Immature natural killer cell (primary cell): ENCODE results near the gene TXNDC17. TPM values are rescaled to one million over a fixed set of nuclear protein-coding genes. Genes with fewer than 3 reads are reported as not detected.
A peak's percentile ranks its signal among the peaks of the same experiment; 100 is the strongest.
"Not testable (repeated sequence)": the region's sequence is repeated elsewhere in the genome, so short reads cannot be mapped to it uniquely, and the experiment has no call there.

Experiments used
- DNase-seq, 3 donors: peaks; one replicate each; pipeline ENCODE4 v3.0.0; 2022; ENCODE audit warnings: mixed read lengths in 1 of 3
- H3K27ac Mint-ChIP-seq, 6 donors: one replicate each; pipeline ENCODE4 v1.8.0; 2020; ENCODE audit warnings: mixed read lengths in 6 of 6, mild to moderate bottlenecking in 5 of 6, inconsistent platforms in 4 of 6, moderate library complexity in 3 of 6
- H3K27me3 Mint-ChIP-seq, 3 donors: one replicate each; pipeline ENCODE4 v1.8.0; 2020 to 2021; ENCODE audit warnings: low read depth in 3 of 3, mild to moderate bottlenecking in 3 of 3, mixed read lengths in 3 of 3, moderate library complexity in 3 of 3, inconsistent platforms in 1 of 3
- H3K36me3 Mint-ChIP-seq, 3 donors: one replicate each; pipeline ENCODE4 v1.8.0; 2020; ENCODE audit warnings: mixed read lengths in 3 of 3, inconsistent platforms in 2 of 3, mild to moderate bottlenecking in 2 of 3
- H3K4me1 Mint-ChIP-seq, 2 donors: one replicate each; pipeline ENCODE4 v1.8.0; 2020; ENCODE audit warnings: inconsistent platforms in 2 of 2, mild to moderate bottlenecking in 2 of 2, mixed read lengths in 2 of 2, moderate library complexity in 1 of 2
- H3K4me3 Mint-ChIP-seq, 5 donors: one replicate each; pipeline ENCODE4 v1.8.0; 2020; ENCODE audit warnings: mild to moderate bottlenecking in 5 of 5, mixed read lengths in 5 of 5, inconsistent platforms in 3 of 5, moderate library complexity in 3 of 5
- H3K9me3 Mint-ChIP-seq, 6 donors: one replicate each; pipeline ENCODE4 v1.8.0; 2020; ENCODE audit warnings: mild to moderate bottlenecking in 6 of 6, mixed read lengths in 6 of 6, inconsistent platforms in 4 of 6, moderate library complexity in 3 of 6
- polyA plus RNA-seq, 3 donors: library from polyadenylated mRNA; unstranded; fragments of 300-500 nt; fragmentation: Illumina TruSeq; gene quantifications; one replicate each; pipeline ENCODE4 v1.2.3, GENCODE V29; 2021

TXNDC17 gene
- polyA plus RNA-seq, 3 donors from 2014 or later = 79.2 to 111 (median 107) TPM

DNA sequence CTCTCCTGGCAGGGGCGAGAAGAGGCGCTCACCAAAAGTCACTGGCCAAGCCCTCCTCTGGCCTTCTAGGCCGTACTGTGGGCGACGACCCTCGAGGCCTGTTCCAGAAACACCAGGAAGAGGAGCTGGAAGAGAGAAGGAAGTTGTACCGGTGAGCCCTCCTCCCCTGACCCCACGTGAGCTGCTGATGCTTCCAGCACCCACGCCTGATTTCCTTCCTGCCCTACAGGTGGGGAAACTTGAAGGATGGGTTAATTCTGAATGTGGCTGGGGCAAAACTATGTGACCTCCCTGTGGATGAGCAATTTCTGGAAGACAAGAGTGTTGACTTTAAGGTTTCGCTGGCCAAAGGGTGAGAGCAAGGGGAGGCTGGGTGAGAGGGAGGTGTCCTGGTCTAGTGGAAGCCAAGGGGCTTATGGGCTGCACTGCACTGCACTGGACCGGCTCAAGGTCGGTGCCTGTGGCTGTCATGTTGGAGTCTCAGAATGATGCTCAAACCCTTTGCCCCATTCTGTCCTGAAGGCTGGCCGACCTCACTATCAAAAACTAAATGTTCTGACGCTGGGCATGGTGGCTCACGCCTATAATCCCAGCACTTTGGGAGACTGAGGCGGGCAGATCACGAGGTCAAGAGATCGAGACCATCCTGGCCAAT is 16.9 kb downstream of the TXNDC17 start:
- DNase-seq = no peak
- peaks cover 0 to 3% (median 0%) of the 10 kb centered on the region in 6 donors for H3K9me3 Mint-ChIP-seq
- H3K27ac Mint-ChIP-seq = no peak overlapping the region
- H3K4me1 Mint-ChIP-seq = peaks cover 9 to 16% of the 10 kb centered on the region in 2 donors
- peaks cover 17 to 46% (median 21%) of the 10 kb centered on the region in 3 donors for H3K27me3 Mint-ChIP-seq
- H3K36me3 Mint-ChIP-seq = peaks cover 0 to 6% (median 4%) of the 10 kb centered on the region in 3 donors
- H3K4me3 Mint-ChIP-seq = peak overlapping the region in 4 of 5 donors; percentile 25 to 63 (median 52)

DNA sequence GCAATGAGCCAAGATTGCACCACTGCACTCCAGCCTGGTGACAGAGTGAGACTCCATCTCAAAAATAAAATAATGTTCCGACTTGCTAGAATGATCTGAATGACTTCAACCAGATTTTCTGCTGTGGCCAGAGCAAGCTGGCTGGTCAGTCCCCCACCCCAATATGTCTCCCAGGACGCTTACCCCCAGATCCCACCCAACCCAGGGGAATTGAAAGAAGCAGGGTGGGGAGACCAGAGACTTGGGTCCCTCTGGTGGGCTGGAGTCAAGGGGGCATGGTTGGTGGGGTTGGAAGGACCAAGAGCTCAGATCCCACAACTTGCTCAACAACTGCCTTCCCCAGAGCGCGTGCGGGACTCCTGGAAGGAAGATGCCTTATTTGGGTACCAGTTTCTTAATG is 17.6 kb downstream of the TXNDC17 start:
- H3K4me3 Mint-ChIP-seq, H3K4me1 Mint-ChIP-seq, H3K27ac Mint-ChIP-seq, H3K9me3 Mint-ChIP-seq, DNase-seq, H3K36me3 Mint-ChIP-seq: not testable (repeated sequence)
- H3K27me3 Mint-ChIP-seq = peaks cover 14 to 47% (median 21%) of the 10 kb centered on the region in 3 donors

DNA sequence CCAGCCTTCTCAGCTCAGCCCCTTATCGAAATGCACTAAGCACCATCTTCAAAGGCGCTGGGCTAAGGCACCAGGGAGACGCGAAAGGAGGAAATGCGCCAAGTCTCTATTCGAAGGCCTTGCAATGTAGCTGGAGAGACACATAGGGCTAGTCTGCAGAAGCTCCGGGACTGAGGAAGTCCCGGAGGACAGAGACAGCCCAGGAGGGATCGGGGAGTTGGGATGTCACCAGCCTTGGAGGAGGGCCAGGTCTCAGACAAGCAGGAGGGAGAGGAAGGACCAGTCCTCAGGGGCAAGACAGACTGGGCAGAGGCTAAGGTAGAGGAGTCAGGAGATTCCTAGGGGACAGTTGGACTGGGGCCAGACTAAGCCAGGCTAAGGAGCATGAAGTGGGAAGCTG is 19.2 kb downstream of the TXNDC17 start:
- peaks cover 0 to 3% (median 0%) of the 10 kb centered on the region in 6 donors for H3K9me3 Mint-ChIP-seq
- no peak overlapping the region for H3K4me3 Mint-ChIP-seq
- H3K36me3 Mint-ChIP-seq = peaks cover 0 to 6% (median 0%) of the 10 kb centered on the region in 3 donors
- H3K4me1 Mint-ChIP-seq = peaks cover 3 to 9% of the 10 kb centered on the region in 2 donors
- peaks cover 10 to 39% (median 11%) of the 10 kb centered on the region in 3 donors for H3K27me3 Mint-ChIP-seq
- no peak overlapping the region for H3K27ac Mint-ChIP-seq
- DNase-seq = no peak

DNA sequence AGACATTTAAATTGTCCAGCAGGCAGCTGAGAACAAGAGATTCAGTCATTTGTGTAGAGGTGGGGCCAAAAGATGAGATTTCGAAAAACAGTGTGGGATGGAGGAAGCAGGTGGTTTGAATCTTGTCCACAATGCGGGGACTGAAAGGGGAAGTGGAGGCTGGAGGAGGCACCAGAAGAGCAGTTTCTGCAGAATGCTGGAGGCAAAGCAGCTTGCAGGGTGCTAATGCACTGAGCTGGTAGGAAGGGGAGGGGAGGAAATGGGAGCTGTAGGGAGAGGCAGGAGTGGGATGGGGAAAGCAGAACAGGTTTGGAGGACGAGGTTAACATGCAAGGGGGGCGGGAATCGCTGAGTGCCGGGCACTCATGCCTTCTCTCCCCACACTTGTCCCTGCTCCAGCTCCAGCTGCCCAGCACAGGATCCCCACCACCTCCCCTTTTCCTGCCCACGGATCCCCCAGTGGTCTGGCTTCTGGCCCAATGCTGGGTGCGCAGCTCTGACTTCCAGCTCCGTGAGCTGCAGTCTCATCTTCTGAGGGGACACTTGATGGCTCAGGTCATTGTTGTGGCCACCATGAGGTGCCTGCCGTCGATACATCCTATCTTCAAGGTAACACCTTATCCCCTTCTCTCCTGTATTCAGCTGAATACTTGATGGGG is 20.1 kb downstream of the TXNDC17 start:
- no peak for DNase-seq
- H3K27me3 Mint-ChIP-seq = peaks cover 9 to 33% (median 10%) of the 10 kb centered on the region in 3 donors
- no peak overlapping the region for H3K4me3 Mint-ChIP-seq

DNA sequence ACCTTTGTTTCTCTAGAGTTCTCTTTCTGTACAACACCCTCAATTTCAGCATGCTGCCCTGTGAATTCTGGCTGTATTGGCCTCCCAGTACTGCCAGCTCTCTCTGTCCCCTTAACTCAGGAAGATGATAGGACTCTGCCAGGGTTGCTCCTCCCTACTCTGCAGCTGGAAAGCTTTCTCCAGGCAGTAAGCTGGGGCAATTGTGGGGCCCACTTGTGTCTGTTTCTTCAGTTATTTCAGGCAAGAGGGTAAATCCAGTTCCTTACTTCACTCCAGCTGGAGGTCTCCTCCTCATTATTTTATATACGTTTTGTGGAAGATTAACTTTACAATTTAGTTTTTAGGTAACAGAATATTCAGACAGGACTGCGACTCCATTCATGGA is 20.6 kb downstream of the TXNDC17 start:
- no peak for DNase-seq
- H3K36me3 Mint-ChIP-seq = peaks cover 0 to 3% (median 0%) of the 10 kb centered on the region in 3 donors
- H3K27me3 Mint-ChIP-seq = peaks cover 10 to 30% (median 11%) of the 10 kb centered on the region in 3 donors
- peaks cover 0 to 1% of the 10 kb centered on the region in 2 donors for H3K4me1 Mint-ChIP-seq
- no peak overlapping the region for H3K4me3 Mint-ChIP-seq
- H3K27ac Mint-ChIP-seq = no peak overlapping the region
- H3K9me3 Mint-ChIP-seq = peaks cover 0 to 3% (median 0%) of the 10 kb centered on the region in 6 donors

More for the DNA sequence above, 20.1 kb downstream of the TXNDC17 start:
- Mint-ChIP-seq H3K4me1 (peaks cover 3 to 4% of the 10 kb centered on the region in 2 donors), H3K36me3 (peaks cover 0 to 3% (median 0%) of the 10 kb centered on the region in 3 donors), H3K27ac (peak overlapping the region in 1 of 6 donors; percentile 12), H3K9me3 (peaks cover 0 to 3% (median 0%) of the 10 kb centered on the region in 6 donors)

DNA sequence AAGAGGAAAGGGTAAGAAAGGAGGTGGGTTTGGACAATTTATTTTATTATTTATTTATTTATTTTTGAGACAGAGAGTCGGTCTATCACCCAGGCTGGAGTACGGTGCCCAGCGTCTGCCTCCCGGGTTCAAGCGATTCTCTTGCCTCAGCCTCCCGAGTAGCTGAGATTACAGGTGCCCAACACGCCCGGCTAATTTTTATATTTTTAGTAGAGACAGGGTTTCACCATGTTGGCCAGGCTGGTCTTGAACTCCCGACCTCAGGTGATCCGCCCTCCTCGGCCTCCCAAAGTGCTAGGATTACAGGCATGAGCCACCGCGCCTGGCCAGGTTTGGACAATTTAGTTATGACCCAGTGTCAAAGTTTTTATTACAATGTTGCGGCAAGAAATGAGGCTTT is 22.3 kb downstream of the TXNDC17 start:
- DNase-seq, H3K27ac Mint-ChIP-seq, H3K4me1 Mint-ChIP-seq, H3K4me3 Mint-ChIP-seq, H3K36me3 Mint-ChIP-seq, H3K9me3 Mint-ChIP-seq: not testable (repeated sequence)
- peaks cover 8 to 30% (median 12%) of the 10 kb centered on the region in 3 donors for H3K27me3 Mint-ChIP-seq

DNA sequence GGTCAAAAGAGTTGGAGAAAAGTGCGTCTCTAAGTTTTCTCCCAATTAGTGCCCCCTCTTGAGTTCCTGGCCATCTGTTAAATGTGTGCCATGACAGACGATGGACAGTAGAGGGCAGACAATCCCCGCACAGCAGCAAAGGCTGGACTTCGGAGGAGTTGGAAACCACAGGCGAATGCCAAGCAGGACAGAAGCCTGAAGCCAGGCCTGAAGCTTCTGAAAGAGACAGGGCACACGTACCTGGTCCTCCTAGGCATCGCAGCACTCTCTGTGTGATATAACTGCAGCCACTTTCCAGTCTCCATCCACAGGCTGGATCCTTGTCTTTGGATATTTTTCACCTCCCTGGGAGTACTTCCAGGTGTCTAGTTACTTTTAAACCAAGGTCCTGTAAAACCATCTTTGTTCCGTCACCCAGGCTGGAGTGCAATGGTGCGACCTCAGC is 25.2 kb downstream of the TXNDC17 start:
- Mint-ChIP-seq H3K9me3 (no peaks in the 10 kb centered on the region), H3K4me1 (no peaks in the 10 kb centered on the region), H3K27ac (no peak overlapping the region), H3K4me3 (no peak overlapping the region), H3K36me3 (peaks cover 0 to 3% (median 0%) of the 10 kb centered on the region in 3 donors), H3K27me3 (peaks cover 8 to 19% (median 14%) of the 10 kb centered on the region in 3 donors)
- DNase-seq = peak; percentile 44 to 46 (median 44)

DNA sequence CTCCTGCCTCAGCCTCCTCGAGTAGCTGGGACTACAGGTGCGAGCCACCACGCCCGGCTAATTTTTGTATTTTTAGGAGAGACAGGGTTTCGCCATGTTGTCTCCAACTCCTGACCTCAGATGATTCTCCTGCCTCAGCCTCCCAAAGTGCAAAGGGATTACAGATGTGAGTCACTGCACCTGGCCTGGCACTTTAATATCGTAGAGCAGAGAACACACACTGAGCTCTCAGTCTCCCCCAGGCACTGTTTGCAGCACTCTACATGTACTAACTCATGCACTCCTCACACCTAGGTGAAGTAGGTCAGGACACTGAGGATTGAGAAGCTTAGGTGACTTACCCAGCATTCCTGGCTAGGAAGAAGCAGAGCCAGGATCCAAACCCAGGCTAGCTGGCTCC is 25.7 kb downstream of the TXNDC17 start:
- DNase-seq = no peak
- Mint-ChIP-seq H3K9me3 (no peaks in the 10 kb centered on the region), H3K4me3 (no peak overlapping the region), H3K4me1 (no peaks in the 10 kb centered on the region), H3K27ac (no peak overlapping the region), H3K27me3 (peaks cover 10 to 15% (median 14%) of the 10 kb centered on the region in 3 donors), H3K36me3 (peaks cover 0 to 3% (median 0%) of the 10 kb centered on the region in 3 donors)

DNA sequence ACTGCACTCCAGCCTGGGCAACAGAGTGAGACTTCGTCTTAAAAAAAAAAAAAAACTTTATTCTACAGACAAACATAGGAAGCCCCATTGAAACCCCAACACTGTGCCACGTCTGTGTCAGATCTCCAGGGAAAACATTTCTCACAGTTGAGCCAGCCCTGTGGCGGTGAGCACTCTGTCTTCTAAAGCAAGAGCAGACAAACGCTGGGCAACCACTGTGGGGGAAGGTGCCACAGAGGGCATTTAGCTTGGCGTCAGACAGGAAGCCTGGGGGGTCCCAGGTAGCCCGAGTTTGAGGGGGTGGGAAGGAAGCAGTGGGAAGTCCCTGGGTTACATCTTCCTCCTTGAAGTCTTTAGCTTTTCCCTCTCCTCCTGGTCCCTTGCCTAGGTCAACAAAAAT is 26.7 kb downstream of the TXNDC17 start:
- Mint-ChIP-seq H3K9me3 (no peaks in the 10 kb centered on the region), H3K4me1 (no peaks in the 10 kb centered on the region), H3K4me3 (no peak overlapping the region), H3K36me3 (peaks cover 0 to 3% (median 0%) of the 10 kb centered on the region in 3 donors), H3K27ac (no peak overlapping the region), H3K27me3 (peaks cover 8 to 13% (median 11%) of the 10 kb centered on the region in 3 donors)
- DNase-seq = no peak

DNA sequence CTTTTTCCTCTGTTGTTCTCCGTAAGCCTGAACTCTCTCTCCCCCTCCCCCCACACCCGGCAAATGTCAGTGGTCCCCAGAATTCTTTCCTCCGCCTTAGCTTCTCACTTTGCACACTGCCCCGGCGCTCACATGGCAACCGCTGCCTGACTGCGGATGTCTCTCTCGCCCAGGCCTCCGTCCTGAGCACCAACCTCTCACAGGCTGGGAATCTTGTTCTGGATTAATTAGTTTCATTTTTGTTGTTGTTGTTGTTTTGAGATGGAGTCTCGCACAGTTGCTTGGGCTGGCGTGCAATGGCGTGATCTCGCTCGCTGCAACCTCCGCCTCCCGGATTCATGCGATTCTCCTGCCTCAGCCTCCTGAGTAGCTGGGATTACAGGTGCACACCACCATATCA is 27.4 kb downstream of the TXNDC17 start:
- H3K9me3 Mint-ChIP-seq = no peaks in the 10 kb centered on the region
- H3K27me3 Mint-ChIP-seq = peaks cover 6 to 14% (median 9%) of the 10 kb centered on the region in 3 donors

DNA sequence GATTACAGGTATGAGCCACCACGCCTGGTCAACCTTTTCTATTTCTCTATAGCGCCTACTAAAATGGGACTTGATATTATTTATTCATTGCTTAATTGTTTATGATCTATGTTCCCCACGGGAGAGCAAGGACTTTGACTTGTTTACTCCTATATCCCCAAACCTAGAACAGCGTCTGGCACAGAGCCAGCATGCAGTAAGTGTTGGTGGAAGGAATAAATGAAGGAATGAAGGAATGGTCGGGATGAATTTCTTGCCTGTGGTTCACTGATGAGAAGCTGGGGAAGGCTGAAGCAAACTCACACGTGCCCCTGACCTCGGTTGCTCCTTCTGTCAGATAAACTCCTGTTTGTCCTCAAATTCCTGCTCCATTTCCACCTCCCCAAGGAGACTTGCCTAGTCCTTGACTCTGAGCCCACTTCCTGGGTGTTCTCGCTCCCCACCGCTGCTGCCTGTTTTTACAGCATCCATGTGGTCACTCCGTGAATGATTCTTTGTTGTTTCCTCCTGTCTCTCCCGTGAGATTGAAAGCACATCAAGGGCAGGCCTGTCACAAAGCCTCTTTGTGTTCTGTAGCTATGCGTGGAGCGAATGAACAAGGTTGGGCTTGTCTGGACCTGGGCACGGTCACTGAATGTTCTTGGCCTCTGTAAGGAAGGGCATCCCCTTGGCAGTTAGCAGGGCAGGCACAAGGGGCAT is 28.0 kb downstream of the TXNDC17 start:
- Mint-ChIP-seq H3K27ac (no peak overlapping the region), H3K4me1 (no peaks in the 10 kb centered on the region), H3K4me3 (no peak overlapping the region), H3K9me3 (no peaks in the 10 kb centered on the region), H3K36me3 (peaks cover 0 to 3% (median 0%) of the 10 kb centered on the region in 3 donors), H3K27me3 (peaks cover 6 to 14% (median 9%) of the 10 kb centered on the region in 3 donors)
- DNase-seq = no peak

More for the DNA sequence above, 27.4 kb downstream of the TXNDC17 start:
- Mint-ChIP-seq H3K27ac (no peak overlapping the region), H3K36me3 (peaks cover 0 to 3% (median 0%) of the 10 kb centered on the region in 3 donors), H3K4me3 (no peak overlapping the region), H3K4me1 (no peaks in the 10 kb centered on the region)
- DNase-seq = no peak

DNA sequence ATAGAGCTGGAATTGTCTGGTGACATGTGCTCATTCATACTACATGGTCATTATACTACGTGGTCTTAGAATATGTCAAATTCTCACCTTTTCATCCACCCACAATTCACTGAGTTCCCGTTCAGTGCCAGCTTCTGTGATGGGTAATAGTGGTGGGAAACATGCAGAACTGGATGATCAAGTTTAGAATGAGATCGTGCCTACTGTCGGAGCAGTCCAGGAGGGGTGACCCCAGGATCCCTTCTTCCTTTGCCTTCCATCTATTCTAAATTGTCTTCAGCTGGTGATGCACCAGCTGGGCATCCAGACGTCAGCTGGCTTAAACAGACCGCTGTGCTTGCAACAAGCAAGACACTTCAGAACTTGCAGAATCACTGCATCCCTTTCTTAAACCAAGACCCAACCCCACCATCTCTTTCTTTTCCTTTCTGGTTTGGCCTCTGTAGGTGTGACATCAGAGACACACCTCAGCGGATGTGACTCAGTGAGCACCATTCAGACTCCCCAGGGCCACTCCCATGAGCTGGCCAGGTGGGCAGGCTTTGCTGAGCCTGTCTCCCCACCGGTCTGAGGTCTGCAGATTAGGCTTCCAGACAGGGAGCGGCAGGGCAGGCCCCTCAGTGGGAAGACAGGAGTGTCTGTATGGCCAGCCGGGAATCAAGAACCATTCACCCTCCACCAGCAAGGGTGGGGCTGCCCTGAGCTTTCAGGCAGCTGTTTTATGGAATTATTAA is 28.8 kb downstream of the TXNDC17 start:
- Mint-ChIP-seq H3K4me3 (no peak overlapping the region), H3K9me3 (no peaks in the 10 kb centered on the region), H3K27ac (no peak overlapping the region), H3K27me3 (peaks cover 6 to 14% (median 9%) of the 10 kb centered on the region in 3 donors), H3K36me3 (peaks cover 0 to 3% (median 0%) of the 10 kb centered on the region in 3 donors), H3K4me1 (no peaks in the 10 kb centered on the region)
- no peak for DNase-seq

DNA sequence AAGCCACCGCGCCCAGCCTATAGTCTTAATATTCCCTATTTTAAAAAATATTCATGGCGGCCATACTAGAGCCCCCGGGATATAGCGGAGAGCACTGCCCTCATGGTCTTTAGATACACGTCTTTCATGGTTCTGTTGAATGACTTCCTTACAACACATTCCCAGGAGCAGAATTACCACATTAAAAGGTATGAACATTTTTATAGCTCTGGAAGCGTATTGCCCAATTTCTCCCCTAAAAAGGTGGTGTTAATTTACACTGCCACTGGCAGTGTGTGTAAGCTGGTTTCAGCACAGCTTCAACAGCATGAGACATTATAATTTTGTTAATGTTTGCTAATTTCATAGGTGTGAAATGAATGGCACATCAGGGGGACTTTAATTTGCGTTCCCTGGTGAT is 29.7 kb downstream of the TXNDC17 start:
- H3K4me3 Mint-ChIP-seq = no peak overlapping the region
- H3K9me3 Mint-ChIP-seq = no peaks in the 10 kb centered on the region

More for the DNA sequence above, 29.7 kb downstream of the TXNDC17 start:
- DNase-seq = no peak
- Mint-ChIP-seq H3K27ac (no peak overlapping the region), H3K36me3 (peaks cover 0 to 3% (median 0%) of the 10 kb centered on the region in 3 donors), H3K4me1 (no peaks in the 10 kb centered on the region), H3K27me3 (peaks cover 6 to 12% (median 9%) of the 10 kb centered on the region in 3 donors)
